GM10847 (cell line): ENCODE data around the gene MICAL3.

Experiments
- POLR2A ChIP-seq: IDR thresholded peaks from 2 replicates; pipeline ENCODE4 v1.6.1; 2011; ENCODE audit not compliant: insufficient read length; ENCODE audit errors: extremely low read depth

The MICAL3 gene

GRCh38 chr22:17941471-17942406 lies 82.6 kb downstream of the MICAL3 start:
- no peak for TF ChIP-seq POLR2A

- no peak for TF ChIP-seq POLR2A
Measured at GRCh38 chr22:17939579-17939978, 84.8 kb downstream of the MICAL3 start.

DNA sequence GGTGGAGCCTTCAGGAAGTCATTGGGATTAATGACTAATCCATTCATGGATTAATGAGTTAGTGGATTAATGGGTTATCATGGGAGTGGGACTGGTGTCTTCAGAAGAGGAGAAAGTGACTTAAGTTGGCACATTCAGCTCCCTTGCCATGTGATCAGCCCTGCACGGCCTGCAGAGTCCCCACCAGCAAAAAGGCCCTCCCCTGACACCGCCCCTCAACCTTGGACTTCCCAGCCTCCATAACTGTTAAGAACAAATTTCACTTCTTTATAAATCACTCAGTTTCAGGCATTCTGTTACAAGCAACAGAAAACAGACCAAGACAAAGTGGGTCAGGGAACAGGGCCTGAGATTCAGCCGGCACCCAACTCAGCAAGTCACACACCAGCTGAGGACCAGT lies 85.3 kb downstream of the MICAL3 start:
- TF ChIP-seq POLR2A: no peak

DNA sequence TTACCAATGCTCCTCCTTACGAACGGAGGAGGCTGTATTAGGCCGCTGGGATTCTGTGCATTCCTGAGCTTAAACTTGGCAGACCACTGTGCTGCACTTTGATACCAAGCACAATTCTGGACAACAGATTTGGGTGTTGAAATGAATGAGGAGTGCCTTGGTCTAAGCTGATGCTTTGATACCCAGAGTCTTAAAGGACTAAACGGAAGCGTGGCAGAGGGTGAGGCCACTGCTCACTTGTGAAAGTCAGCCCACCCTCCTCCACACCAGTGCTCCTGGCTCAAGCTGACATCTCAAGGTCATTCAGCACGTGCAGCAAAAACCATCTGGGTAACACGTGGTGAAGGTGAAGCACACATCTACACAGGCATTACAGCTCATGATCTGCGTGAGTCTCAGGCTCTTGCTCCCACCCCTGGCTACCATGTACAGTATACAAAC lies 85.9 kb downstream of the MICAL3 start:
- no peak for TF ChIP-seq POLR2A

- no peak for TF ChIP-seq POLR2A
Measured at GRCh38 chr22:17931400-17931825, 92.9 kb downstream of the MICAL3 start.

DNA sequence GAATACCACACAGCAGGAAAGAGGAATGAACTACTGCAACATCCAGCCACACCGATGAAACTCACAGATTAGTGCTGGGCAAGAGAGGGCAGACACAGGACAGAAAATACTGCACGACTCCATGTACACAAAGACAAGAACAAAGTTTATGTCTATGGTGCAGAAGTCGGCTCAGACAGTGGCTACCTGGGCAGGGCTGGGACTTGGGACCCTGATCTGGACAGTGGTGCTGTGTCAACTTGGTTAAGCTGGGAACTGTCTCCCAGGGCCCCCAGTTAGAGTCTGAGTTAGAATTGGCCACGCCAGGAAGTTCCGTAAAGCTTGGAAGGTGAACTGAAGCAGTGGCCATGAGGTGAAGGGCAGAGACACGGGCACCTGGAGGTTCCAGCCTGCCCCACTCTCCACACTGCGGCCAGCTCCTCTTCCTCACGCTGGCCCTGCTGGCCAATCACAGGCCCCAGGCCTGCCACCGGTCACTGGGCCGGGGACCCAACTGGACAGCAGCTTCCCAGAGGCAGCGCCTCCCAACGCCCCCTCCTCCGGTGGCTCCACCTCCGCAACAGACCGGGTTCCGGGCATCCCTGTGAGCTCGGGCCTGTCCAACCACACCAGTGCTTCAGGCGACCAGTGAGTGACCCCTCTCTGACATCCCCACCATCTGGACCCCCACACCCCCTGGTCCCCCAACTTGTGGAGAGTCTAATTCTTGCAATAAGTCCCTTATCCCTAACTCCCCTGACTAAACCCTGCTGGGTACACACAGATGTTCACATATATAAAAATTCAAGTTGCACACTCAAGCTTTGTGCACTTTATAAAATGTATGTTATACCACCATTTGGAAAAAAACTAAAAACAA lies 93.7 kb downstream of the MICAL3 start:
- TF ChIP-seq POLR2A: no peak

- no peak for TF ChIP-seq POLR2A
Measured at GRCh38 chr22:17929909-17930308, 94.5 kb downstream of the MICAL3 start.

GRCh38 chr22:17928391-17928790 lies 96.0 kb downstream of the MICAL3 start:
- TF ChIP-seq POLR2A: no peak

GRCh38 chr22:17927062-17927461 lies 97.3 kb downstream of the MICAL3 start:
- TF ChIP-seq POLR2A: no peak

DNA sequence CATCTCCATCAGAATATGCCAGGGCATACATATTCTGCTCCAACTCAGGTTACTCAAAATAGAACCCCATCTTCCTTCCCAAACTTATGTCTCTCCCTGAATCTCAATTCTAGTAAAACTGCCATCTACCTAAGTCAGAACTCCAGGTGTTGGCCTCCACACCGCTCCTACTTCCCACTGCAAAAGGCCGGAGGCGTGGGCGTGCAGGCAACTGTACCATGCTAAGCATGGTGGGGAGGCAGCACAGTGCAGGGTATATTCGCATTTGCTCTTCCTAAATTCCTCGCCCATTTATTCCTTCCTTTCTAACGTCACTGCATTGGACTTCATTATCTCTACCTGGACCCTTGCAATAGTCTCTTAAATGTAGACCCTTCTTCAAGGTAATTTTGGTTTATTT lies 97.8 kb downstream of the MICAL3 start:
- no peak for TF ChIP-seq POLR2A

DNA sequence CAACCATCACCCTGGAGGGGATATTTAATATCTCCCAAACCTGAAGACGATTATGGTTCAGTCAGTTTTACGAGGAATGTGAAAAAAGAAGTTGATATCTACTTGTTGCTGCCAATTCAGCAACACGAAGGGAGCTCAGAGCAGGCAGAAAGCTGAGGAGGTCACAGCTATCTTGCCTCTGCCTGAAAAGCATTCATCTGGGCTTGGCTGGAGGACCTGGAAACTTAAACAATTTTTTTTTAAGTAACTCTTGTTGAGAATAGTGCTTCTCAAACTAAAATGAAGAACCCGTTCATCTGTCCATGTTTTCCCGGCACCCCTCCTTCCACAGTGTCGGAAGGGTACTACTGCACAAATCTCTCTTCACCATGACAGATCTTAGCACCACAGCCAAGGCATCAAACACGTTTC lies 98.9 kb downstream of the MICAL3 start:
- no peak for TF ChIP-seq POLR2A

DNA sequence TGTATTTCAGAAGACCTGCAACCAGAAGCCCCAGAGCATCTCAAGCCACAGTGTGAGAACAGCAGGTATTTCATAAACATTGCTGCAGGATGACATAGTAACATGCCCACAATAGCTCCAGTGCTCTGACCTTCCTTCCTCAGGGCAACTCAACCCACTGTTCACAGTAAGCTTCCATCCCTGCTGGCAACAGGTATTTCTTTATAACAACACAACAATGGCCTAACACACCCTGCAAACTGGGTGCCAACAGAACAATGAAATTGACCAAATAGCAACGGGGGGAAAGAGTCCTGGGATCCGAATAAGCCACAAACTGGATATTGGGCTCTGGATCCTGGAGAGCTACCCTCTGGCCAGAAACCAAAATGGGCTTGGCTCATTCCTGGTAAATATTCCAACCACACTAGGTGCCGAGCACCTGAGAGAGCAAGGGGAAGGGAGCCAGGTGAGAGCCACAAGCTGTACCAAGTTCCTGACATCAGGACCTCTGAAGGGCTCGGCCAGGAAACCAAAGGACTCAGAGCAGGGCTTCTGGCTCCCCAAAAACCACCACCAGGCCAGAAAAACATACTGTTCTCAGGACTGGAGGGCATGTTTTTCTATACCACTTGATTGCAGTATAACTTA lies 99.5 kb downstream of the MICAL3 start:
- TF ChIP-seq POLR2A: no peak

DNA sequence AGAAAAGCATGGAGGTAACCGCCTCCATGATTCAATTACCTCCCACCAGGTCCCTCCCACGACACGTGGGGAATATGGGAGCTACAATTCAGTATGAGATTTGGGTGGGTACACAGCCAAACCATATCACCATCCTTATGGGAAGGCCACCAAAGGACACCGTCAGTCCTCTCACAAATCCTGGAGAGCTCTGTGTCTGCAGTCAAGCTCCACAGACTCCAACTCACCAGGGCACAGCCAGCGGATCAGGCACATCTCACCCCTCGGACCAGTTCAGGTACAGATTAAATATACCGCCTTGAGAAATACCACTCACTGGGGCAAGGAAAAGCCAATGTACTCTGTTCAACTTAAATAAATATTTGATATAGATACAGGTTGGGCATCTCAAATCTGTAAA lies 100.3 kb downstream of the MICAL3 start:
- TF ChIP-seq POLR2A: no peak

GRCh38 chr22:17922925-17923903 lies 101.1 kb downstream of the MICAL3 start:
- TF ChIP-seq POLR2A: no peak

GRCh38 chr22:17921871-17922821 lies 102.2 kb downstream of the MICAL3 start:
- no peak for TF ChIP-seq POLR2A
